Endodermal cell (in vitro differentiated cells): ENCODE results near the gene CACNA1I. TPM values are rescaled to one million over a fixed set of nuclear protein-coding genes. Genes with fewer than 3 reads are reported as not detected.

Experiments used
- DNase-seq: peaks from one replicate; pipeline ENCODE4 v3.0.0-alpha.2; 2017
- H3K27ac ChIP-seq: 2 replicates; pipeline ENCODE4 v1.5.1; 2013; ENCODE audit warnings: mild to moderate bottlenecking, low read depth, low read length, moderate library complexity
- H3K27me3 ChIP-seq: 2 replicates; pipeline ENCODE4 v1.6.1; 2013; ENCODE audit warnings: mild to moderate bottlenecking, low read length, moderate library complexity; ENCODE audit not compliant: insufficient read depth, control insufficient read depth, poor library complexity, severe bottlenecking
- H3K36me3 ChIP-seq: 2 replicates; pipeline ENCODE4 v1.7.0; 2013; ENCODE audit warnings: mild to moderate bottlenecking, low read length, moderate library complexity; ENCODE audit not compliant: control insufficient read depth, insufficient read depth
- H3K4me1 ChIP-seq: one replicate; pipeline ENCODE4 v1.7.0; 2013; ENCODE audit warnings: low read length; ENCODE audit not compliant: control insufficient read depth, insufficient read depth
- H3K4me3 ChIP-seq: 2 replicates; pipeline ENCODE4 v1.5.1; 2013; ENCODE audit warnings: mild to moderate bottlenecking, low read length, moderate library complexity
- H3K9ac ChIP-seq: 2 replicates; pipeline ENCODE4 v1.6.1; 2013; ENCODE audit warnings: mild to moderate bottlenecking, low read length, moderate library complexity; ENCODE audit not compliant: poor library complexity, severe bottlenecking; ENCODE audit errors: extremely low read depth
- H3K9me3 ChIP-seq: 2 replicates; pipeline ENCODE4 v1.6.1; 2013; ENCODE audit warnings: mild to moderate bottlenecking, low read length, moderate library complexity; ENCODE audit not compliant: control insufficient read depth
- H3K27ac Mint-ChIP-seq: 2 replicates; pipeline ENCODE4 v1.8.0; 2020; ENCODE audit warnings: mixed read lengths
- H3K27me3 Mint-ChIP-seq: 2 replicates; pipeline ENCODE4 v1.8.0; 2021; ENCODE audit warnings: mild to moderate bottlenecking, mixed read lengths; ENCODE audit not compliant: insufficient read depth
- H3K36me3 Mint-ChIP-seq: 2 replicates; pipeline ENCODE4 v1.8.0; 2020; ENCODE audit warnings: low read depth, mixed read lengths
- H3K4me1 Mint-ChIP-seq: 2 replicates; pipeline ENCODE4 v1.8.0; 2020; ENCODE audit warnings: mixed read lengths
- H3K4me3 Mint-ChIP-seq: 2 replicates; pipeline ENCODE4 v1.8.0; 2020; ENCODE audit warnings: mild to moderate bottlenecking, moderate library complexity, mixed read lengths
- H3K9me3 Mint-ChIP-seq: 2 replicates; pipeline ENCODE4 v1.8.0; 2020; ENCODE audit warnings: mild to moderate bottlenecking, mixed read lengths
- CTCF ChIP-seq: fragments of 200-600 bp; sonication (generic); conservative IDR thresholded peaks from 2 replicates; pipeline ENCODE4 v1.5.0; 2021; ENCODE audit warnings: antibody characterized with exemption, mild to moderate bottlenecking
- WGBS, 2 experiments: methylation state at CpG; one replicate each; pipeline versions ENCODE4 v1.1.5 to v1.1.7; 2013; ENCODE audit warnings: missing lambda C conversion rate in 2 of 2, mixed read lengths in 1 of 2; ENCODE audit not compliant: insufficient coverage in 1 of 2, insufficient read length in 1 of 2; 5-methylcytosine and 5-hydroxymethylcytosine counted together
- total RNA-seq, 2 donors: library from RNA; stranded (reverse); fragmentation: NEBNext Ultra II Directional in 1 of 2; extraction: Animal tissue kit (Norgen Biotek cat#: 25700) in 1 of 2; gene quantifications; 2 replicates in 1 of 2; 3 replicates in 1 of 2; pipeline ENCODE4 v1.2.1, GENCODE V29; 2021

The CACNA1I gene
- total RNA-seq, 2 donors from 2014 or later = 1.2 to 2.2 TPM

GRCh38 chr22:39617342-39617741 is 46.8 kb downstream of the CACNA1I start:
- Histone ChIP-seq H3K9me3 (no peaks in the 10 kb centered on the region), H3K9ac (no peak overlapping the region), H3K4me1 (no peaks in the 10 kb centered on the region), H3K4me3 (no peak overlapping the region), H3K27me3 (no peaks in the 10 kb centered on the region), H3K27ac (no peak overlapping the region), H3K36me3 (no peaks in the 10 kb centered on the region)
- H3K27me3 Mint-ChIP-seq = peaks cover 5% of the 10 kb centered on the region
- H3K4me1 Mint-ChIP-seq = no peaks in the 10 kb centered on the region
- no peak for TF ChIP-seq CTCF
- H3K36me3 Mint-ChIP-seq = no peaks in the 10 kb centered on the region
- WGBS, 2 experiments = 72 to 79% methylated on average over 13 to 14 of the region's 15 CpGs
- peaks cover 2% of the 10 kb centered on the region for H3K9me3 Mint-ChIP-seq
- H3K27ac Mint-ChIP-seq = no peak overlapping the region
- no peak for DNase-seq
- no peak overlapping the region for H3K4me3 Mint-ChIP-seq

GRCh38 chr22:39617970-39618757 is 47.6 kb downstream of the CACNA1I start:
- TF ChIP-seq CTCF = no peak
- H3K9ac ChIP-seq = no peak overlapping the region
- Mint-ChIP-seq H3K4me3 (no peak overlapping the region), H3K27me3 (peaks cover 5% of the 10 kb centered on the region), H3K27ac (no peak overlapping the region), H3K36me3 (no peaks in the 10 kb centered on the region), H3K9me3 (peaks cover under 1% of the 10 kb centered on the region), H3K4me1 (no peaks in the 10 kb centered on the region)
- H3K36me3 ChIP-seq = no peaks in the 10 kb centered on the region
- no peaks in the 10 kb centered on the region for H3K27me3 ChIP-seq
- no peak for DNase-seq
- H3K4me3 ChIP-seq = no peak overlapping the region
- 74 to 84% methylated on average over 5 to 11 of the region's 11 CpGs for WGBS, 2 experiments
- H3K9me3 ChIP-seq = no peaks in the 10 kb centered on the region
- H3K27ac ChIP-seq = no peak overlapping the region
- H3K4me1 ChIP-seq = no peaks in the 10 kb centered on the region

GRCh38 chr22:39618996-39619530 is 48.5 kb downstream of the CACNA1I start:
- no peaks in the 10 kb centered on the region for H3K9me3 ChIP-seq
- 93 to 95% methylated on average over 6 to 17 of the region's 17 CpGs for WGBS, 2 experiments
- H3K4me1 ChIP-seq = no peaks in the 10 kb centered on the region
- Mint-ChIP-seq H3K27me3 (peaks cover 5% of the 10 kb centered on the region), H3K27ac (no peak overlapping the region), H3K9me3 (no peaks in the 10 kb centered on the region), H3K4me3 (no peak overlapping the region), H3K4me1 (no peaks in the 10 kb centered on the region), H3K36me3 (no peaks in the 10 kb centered on the region)
- no peak overlapping the region for H3K4me3 ChIP-seq
- H3K27me3 ChIP-seq = no peaks in the 10 kb centered on the region
- no peak for DNase-seq
- no peak for TF ChIP-seq CTCF
- H3K36me3 ChIP-seq = no peaks in the 10 kb centered on the region
- H3K9ac ChIP-seq = no peak overlapping the region
- no peak overlapping the region for H3K27ac ChIP-seq
